ENCODE data around the gene CERS3.

The CERS3 gene

GRCh38 chr15:100536733-100537132 lies 8.0 kb upstream of the CERS3 start:
- TF ChIP-seq CTCF (IDR thresholded peaks at IDR 0.05; ENCODE audit: poor library complexity, severe bottlenecking), result no peak
- Histone ChIP-seq H3K27ac (ENCODE audit: poor library complexity, severe bottlenecking) (no peak overlapping the region), H3K9me3 (ENCODE audit: severe bottlenecking) (no peaks in the 10 kb centered on the region), H3K36me3 (ENCODE audit: low read depth) (no peaks in the 10 kb centered on the region), H3K4me3 (ENCODE audit: severe bottlenecking) (no peak overlapping the region), H3K27me3 (ENCODE audit: insufficient read depth, poor library complexity, severe bottlenecking) (no peaks in the 10 kb centered on the region), H3K4me1 (ENCODE audit: insufficient read depth, poor library complexity, severe bottlenecking) (peaks cover 11% of the 10 kb centered on the region)
- ATAC-seq (ENCODE audit: low read depth) (no peak), DNase-seq (ENCODE audit: low spot score) (no peak)

GRCh38 chr15:100533886-100534285 lies 5.1 kb upstream of the CERS3 start:
- Histone ChIP-seq H3K36me3 (ENCODE audit: low read depth) (no peaks in the 10 kb centered on the region), H3K9me3 (ENCODE audit: severe bottlenecking) (no peaks in the 10 kb centered on the region), H3K27me3 (ENCODE audit: insufficient read depth, poor library complexity, severe bottlenecking) (no peaks in the 10 kb centered on the region), H3K4me3 (ENCODE audit: severe bottlenecking) (no peak overlapping the region), H3K4me1 (ENCODE audit: insufficient read depth, poor library complexity, severe bottlenecking) (peaks cover 8% of the 10 kb centered on the region), H3K27ac (ENCODE audit: poor library complexity, severe bottlenecking) (no peak overlapping the region)
- no peak for DNase-seq (ENCODE audit: low spot score)
- TF ChIP-seq CTCF (IDR thresholded peaks at IDR 0.05; ENCODE audit: poor library complexity, severe bottlenecking), result no peak
- no peak for ATAC-seq (ENCODE audit: low read depth)

- ATAC-seq (ENCODE audit: low read depth), result no peak
- no peak for TF ChIP-seq CTCF (IDR thresholded peaks at IDR 0.05; ENCODE audit: poor library complexity, severe bottlenecking)
- Histone ChIP-seq H3K36me3 (ENCODE audit: low read depth) (no peaks in the 10 kb centered on the region), H3K27ac (ENCODE audit: poor library complexity, severe bottlenecking) (no peak overlapping the region), H3K4me1 (ENCODE audit: insufficient read depth, poor library complexity, severe bottlenecking) (peaks cover 11% of the 10 kb centered on the region), H3K27me3 (ENCODE audit: insufficient read depth, poor library complexity, severe bottlenecking) (no peaks in the 10 kb centered on the region), H3K4me3 (ENCODE audit: severe bottlenecking) (no peak overlapping the region), H3K9me3 (ENCODE audit: severe bottlenecking) (no peaks in the 10 kb centered on the region)
- no peak for DNase-seq (ENCODE audit: low spot score)
These were observed 3.1 kb upstream of the CERS3 start for GRCh38 chr15:100531823-100532327.

GRCh38 chr15:100531204-100531603 lies 2.5 kb upstream of the CERS3 start:
- Histone ChIP-seq H3K27ac (ENCODE audit: poor library complexity, severe bottlenecking) (no peak overlapping the region), H3K27me3 (ENCODE audit: insufficient read depth, poor library complexity, severe bottlenecking) (no peaks in the 10 kb centered on the region), H3K4me1 (ENCODE audit: insufficient read depth, poor library complexity, severe bottlenecking) (peaks cover 11% of the 10 kb centered on the region), H3K9me3 (ENCODE audit: severe bottlenecking) (no peaks in the 10 kb centered on the region), H3K4me3 (ENCODE audit: severe bottlenecking) (no peak overlapping the region), H3K36me3 (ENCODE audit: low read depth) (no peaks in the 10 kb centered on the region)
- DNase-seq (ENCODE audit: low spot score) (no peak), ATAC-seq (ENCODE audit: low read depth) (no peak)
- TF ChIP-seq CTCF (IDR thresholded peaks at IDR 0.05; ENCODE audit: poor library complexity, severe bottlenecking), result no peak

- no peaks in the 10 kb centered on the region for H3K36me3 ChIP-seq (ENCODE audit: low read depth)
- H3K4me1 ChIP-seq (ENCODE audit: insufficient read depth, poor library complexity, severe bottlenecking), result peaks cover 11% of the 10 kb centered on the region
- DNase-seq (ENCODE audit: low spot score), result no peak
- no peaks in the 10 kb centered on the region for H3K9me3 ChIP-seq (ENCODE audit: severe bottlenecking)
- no peak overlapping the region for H3K4me3 ChIP-seq (ENCODE audit: severe bottlenecking)
- H3K27ac ChIP-seq (ENCODE audit: poor library complexity, severe bottlenecking), result no peak overlapping the region
- no peak for TF ChIP-seq CTCF (IDR thresholded peaks at IDR 0.05; ENCODE audit: poor library complexity, severe bottlenecking)
- peak; percentile 65 for ATAC-seq (ENCODE audit: low read depth)
- H3K27me3 ChIP-seq (ENCODE audit: insufficient read depth, poor library complexity, severe bottlenecking), result no peaks in the 10 kb centered on the region
These were observed 806 bp upstream of the CERS3 start for GRCh38 chr15:100529556-100529955.

All from RWPE2 (cell line).